22Rv1 (cell line): ENCODE data around the gene PSMB5.

Experiments used
- ZFX ChIP-seq: fragments of 450-650 bp; IDR thresholded peaks from 2 replicates; pipeline ENCODE4 v1.6.1; 2017; ENCODE audit warnings: antibody characterized with exemption, borderline replicate concordance
- TF ChIP-seq, protein P1 (sequence below): fragments of 450-650 bp; IDR thresholded peaks from 2 replicates; pipeline ENCODE4 v1.5.1; 2017; ENCODE audit warnings: mild to moderate bottlenecking

DNA sequence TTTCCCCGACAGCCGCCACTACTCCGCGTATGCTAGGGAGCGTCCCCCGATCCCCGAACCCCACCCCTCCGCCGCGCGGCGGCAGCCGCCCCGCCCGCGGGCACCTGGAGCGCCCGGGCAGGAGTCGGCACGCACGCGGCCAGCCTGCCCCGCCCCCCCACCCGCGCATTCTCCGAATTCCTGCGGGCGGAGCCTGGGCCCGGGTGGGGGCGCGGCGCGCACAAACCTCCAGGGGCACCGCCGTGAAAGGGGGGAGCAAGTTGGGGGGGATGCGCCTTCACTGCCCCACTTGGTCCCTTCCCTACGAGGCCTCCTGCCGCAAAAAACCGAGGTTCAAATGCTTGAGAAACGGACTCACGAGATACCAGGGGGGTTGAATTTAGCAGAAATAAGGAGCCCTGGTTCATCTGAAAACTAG, 54.0 kb downstream of the PSMB5 start:
- TF ChIP-seq, protein P1, sequence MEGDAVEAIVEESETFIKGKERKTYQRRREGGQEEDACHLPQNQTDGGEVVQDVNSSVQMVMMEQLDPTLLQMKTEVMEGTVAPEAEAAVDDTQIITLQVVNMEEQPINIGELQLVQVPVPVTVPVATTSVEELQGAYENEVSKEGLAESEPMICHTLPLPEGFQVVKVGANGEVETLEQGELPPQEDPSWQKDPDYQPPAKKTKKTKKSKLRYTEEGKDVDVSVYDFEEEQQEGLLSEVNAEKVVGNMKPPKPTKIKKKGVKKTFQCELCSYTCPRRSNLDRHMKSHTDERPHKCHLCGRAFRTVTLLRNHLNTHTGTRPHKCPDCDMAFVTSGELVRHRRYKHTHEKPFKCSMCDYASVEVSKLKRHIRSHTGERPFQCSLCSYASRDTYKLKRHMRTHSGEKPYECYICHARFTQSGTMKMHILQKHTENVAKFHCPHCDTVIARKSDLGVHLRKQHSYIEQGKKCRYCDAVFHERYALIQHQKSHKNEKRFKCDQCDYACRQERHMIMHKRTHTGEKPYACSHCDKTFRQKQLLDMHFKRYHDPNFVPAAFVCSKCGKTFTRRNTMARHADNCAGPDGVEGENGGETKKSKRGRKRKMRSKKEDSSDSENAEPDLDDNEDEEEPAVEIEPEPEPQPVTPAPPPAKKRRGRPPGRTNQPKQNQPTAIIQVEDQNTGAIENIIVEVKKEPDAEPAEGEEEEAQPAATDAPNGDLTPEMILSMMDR: no peak
- no peak for TF ChIP-seq ZFX
